H1 (cell line): Measurements from ENCODE around the gene ADCK1. TPM values are rescaled to one million over a fixed set of nuclear protein-coding genes. Genes with fewer than 3 reads are reported as not detected.

Source experiments
- BACH1 ChIP-seq: IDR thresholded peaks from 2 replicates; pipeline ENCODE4 v1.6.1; 2012; ENCODE audit warnings: low read length, improper control_type of control experiment
- CEBPB ChIP-seq: IDR thresholded peaks from 2 replicates; pipeline ENCODE4 v1.6.1; 2012; ENCODE audit warnings: low read depth, low read length
- CHD1 ChIP-seq: IDR thresholded peaks from 2 replicates; pipeline ENCODE4 v1.6.1; 2012; ENCODE audit warnings: low read depth, low read length, improper control_type of control experiment
- CTCF ChIP-seq, 3 experiments: IDR thresholded peaks; 1 replicate in 2 of 3; 2 replicates in 1 of 3; pipeline versions ENCODE4 v1.5.1 to v1.6.1; 2011; ENCODE audit warnings: low read length in 3 of 3, mild to moderate bottlenecking in 3 of 3, inconsistent platforms in 2 of 3, low read depth in 1 of 3, moderate library complexity in 1 of 3; ENCODE audit not compliant: insufficient read depth in 1 of 3; ENCODE audit errors: control extremely low read depth in 1 of 3
- EZH2 ChIP-seq: fragments of 200-600 bp; sonication (generic); IDR thresholded peaks from 2 replicates; pipeline ENCODE4 v1.7.1; 2012; ENCODE audit warnings: low read depth, mild to moderate bottlenecking, moderate library complexity, low read length, inconsistent platforms; ENCODE audit not compliant: severe bottlenecking
- GABPA ChIP-seq: IDR thresholded peaks from 2 replicates; pipeline ENCODE4 v1.6.1; 2011; ENCODE audit warnings: mild to moderate bottlenecking, low read length, moderate library complexity, borderline replicate concordance; ENCODE audit not compliant: insufficient read depth
- HDAC6 ChIP-seq: IDR thresholded peaks from one replicate; pipeline ENCODE4 v1.7.1; 2012; ENCODE audit warnings: low read depth, mild to moderate bottlenecking, inconsistent platforms, low read length, moderate library complexity
- KDM4A ChIP-seq: IDR thresholded peaks from one replicate; pipeline ENCODE4 v1.7.1; 2012; ENCODE audit warnings: low read depth, mild to moderate bottlenecking, moderate library complexity, low read length, inconsistent platforms; ENCODE audit not compliant: severe bottlenecking
- KDM5A ChIP-seq: fragments of 200-600 bp; IDR thresholded peaks from 2 replicates; pipeline ENCODE4 v1.7.1; 2012; ENCODE audit warnings: mild to moderate bottlenecking, low read length, inconsistent platforms, mixed read lengths
- MAFK ChIP-seq: IDR thresholded peaks from 2 replicates; pipeline ENCODE4 v1.6.1; 2012; ENCODE audit warnings: low read depth, mild to moderate bottlenecking, improper control_type of control experiment, low read length
- MAX ChIP-seq: IDR thresholded peaks from 2 replicates; pipeline ENCODE4 v1.6.1; 2012; ENCODE audit warnings: inconsistent platforms
- PHF8 ChIP-seq: fragments of 200-600 bp; sonication (generic); conservative IDR thresholded peaks from 2 replicates; pipeline ENCODE4 v1.7.1; 2012; ENCODE audit warnings: low read depth, mild to moderate bottlenecking, inconsistent platforms, low read length, moderate library complexity
- POLR2A ChIP-seq, 2 experiments: IDR thresholded peaks; 1 replicate in 1 of 2; 2 replicates in 1 of 2; pipeline ENCODE4 v1.6.1; 2011; ENCODE audit warnings: low read depth in 2 of 2, low read length in 2 of 2, mild to moderate bottlenecking in 2 of 2; ENCODE audit errors: control extremely low read depth in 1 of 2
- RFX5 ChIP-seq: IDR thresholded peaks from 2 replicates; pipeline ENCODE4 v1.6.1; 2011; ENCODE audit warnings: low read depth, low read length, improper control_type of control experiment, borderline replicate concordance
- RXRA ChIP-seq: IDR thresholded peaks from 2 replicates; pipeline ENCODE4 v1.6.1; 2011; ENCODE audit warnings: low read depth, mild to moderate bottlenecking, low read length, moderate library complexity; ENCODE audit not compliant: insufficient read depth
- SIX5 ChIP-seq: IDR thresholded peaks from 2 replicates; pipeline ENCODE4 v1.6.1; 2011; ENCODE audit warnings: mild to moderate bottlenecking, low read depth, low read length
- SRF ChIP-seq: IDR thresholded peaks from 2 replicates; pipeline ENCODE4 v1.6.1; 2011; ENCODE audit warnings: mild to moderate bottlenecking, low read depth, low read length, moderate library complexity
- SUZ12 ChIP-seq: fragments of 200-600 bp; sonication (generic); IDR thresholded peaks from 2 replicates; pipeline ENCODE4 v1.6.1; 2012; ENCODE audit warnings: mild to moderate bottlenecking, inconsistent platforms, low read length, moderate library complexity, mixed read lengths
- TAF7 ChIP-seq: optimal IDR thresholded peaks from 2 replicates; pipeline ENCODE3; 2011; ENCODE audit warnings: low read depth, mild to moderate bottlenecking, inconsistent platforms, low read length, moderate library complexity, borderline replicate concordance
- TBP ChIP-seq: IDR thresholded peaks from 2 replicates; pipeline ENCODE4 v1.6.1; 2011; ENCODE audit warnings: low read depth, low read length, improper control_type of control experiment
- USF2 ChIP-seq: IDR thresholded peaks from 2 replicates; pipeline ENCODE4 v1.6.1; 2011; ENCODE audit warnings: low read length, improper control_type of control experiment
- polyA plus RNA-seq, 7 experiments: library from polyadenylated mRNA; depleted of rRNA in 3 of 7; stranded (reverse) in 5 of 7; unstranded in 2 of 7; fragments of >200 nt in 5 of 7; fragments of 200-250 nt in 2 of 7; gene quantifications; 1 replicate in 5 of 7; 2 replicates in 1 of 7; 4 replicates in 1 of 7; pipeline versions ENCODE4 v1.2.1 to v1.2.3, GENCODE V29; 2011 to 2013; ENCODE audit warnings: missing spikeins in 2 of 7, mixed read lengths in 2 of 7
- total RNA-seq: library from RNA; stranded (reverse); fragmentation: NEBNext Ultra II Directional; extraction: Animal tissue kit (Norgen Biotek cat#: 25700); gene quantifications from 2 replicates; pipeline ENCODE4 v1.2.1, GENCODE V29; 2021

The ADCK1 gene
- total and polyA plus RNA-seq, 2 of the 8 experiments (the other 6 are each of a cell fraction or from before 2014, with no cell fraction given), result 11.0 to 16.8 TPM

GRCh38 chr14:77760381-77761204 is 39.3 kb upstream of the ADCK1 start, which contains the start of gene SNW1 (continued):
- TF ChIP-seq RXRA (no peak), MAFK (no peak), KDM5A (peak; percentile 77), HDAC6 (no peak), KDM4A (peak; percentile 27), EZH2 (no peak), SRF (no peak), CTCF (IDR thresholded peaks at IDR 0.05; ENCODE audit: control extremely low read depth in 1 of 3, insufficient read depth in 1 of 3, low read depth in 1 of 3, low read length in 3 of 3) (no peak), PHF8 (peak; percentile 98), RFX5 (no peak), MAX (0 out of 2 replicates have a peak, but pooled peaks have one; percentile 19), USF2 (no peak), SUZ12 (no peak), CEBPB (no peak), CHD1 (no peak; the same call in 1 of the 2 replicates), POLR2A (IDR thresholded peaks at IDR 0.05; ENCODE audit: control extremely low read depth in 1 of 2, low read depth in 2 of 2, low read length in 2 of 2) (peak; percentile 59 to 79), TBP (peak; percentile 49), SIX5 (no peak), TAF7 (no peak), BACH1 (no peak), GABPA (no peak; the same call in 1 of the 2 replicates)
